ENCODE measurements around the gene NUDT4.

DNA sequence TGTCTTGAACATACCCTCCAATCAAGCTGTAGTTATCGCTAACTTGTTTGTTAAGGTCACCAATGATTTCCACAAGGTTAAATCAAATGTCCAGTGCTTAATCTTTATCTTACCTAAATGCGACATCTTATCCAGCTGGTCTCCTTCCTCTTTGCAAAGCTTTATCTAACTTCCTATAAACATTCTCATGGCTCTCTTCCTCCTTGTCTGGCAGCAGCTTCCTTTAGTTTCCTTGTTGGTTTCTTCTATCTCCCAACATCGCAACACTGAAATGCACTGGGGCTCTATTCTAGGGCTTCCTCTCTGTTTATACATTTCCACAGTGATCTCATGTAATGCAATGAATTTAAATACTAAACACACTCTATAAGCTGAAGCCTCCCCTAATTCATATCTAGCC, 35.3 kb downstream of the NUDT4 start:
- TF ChIP-seq, protein P1, sequence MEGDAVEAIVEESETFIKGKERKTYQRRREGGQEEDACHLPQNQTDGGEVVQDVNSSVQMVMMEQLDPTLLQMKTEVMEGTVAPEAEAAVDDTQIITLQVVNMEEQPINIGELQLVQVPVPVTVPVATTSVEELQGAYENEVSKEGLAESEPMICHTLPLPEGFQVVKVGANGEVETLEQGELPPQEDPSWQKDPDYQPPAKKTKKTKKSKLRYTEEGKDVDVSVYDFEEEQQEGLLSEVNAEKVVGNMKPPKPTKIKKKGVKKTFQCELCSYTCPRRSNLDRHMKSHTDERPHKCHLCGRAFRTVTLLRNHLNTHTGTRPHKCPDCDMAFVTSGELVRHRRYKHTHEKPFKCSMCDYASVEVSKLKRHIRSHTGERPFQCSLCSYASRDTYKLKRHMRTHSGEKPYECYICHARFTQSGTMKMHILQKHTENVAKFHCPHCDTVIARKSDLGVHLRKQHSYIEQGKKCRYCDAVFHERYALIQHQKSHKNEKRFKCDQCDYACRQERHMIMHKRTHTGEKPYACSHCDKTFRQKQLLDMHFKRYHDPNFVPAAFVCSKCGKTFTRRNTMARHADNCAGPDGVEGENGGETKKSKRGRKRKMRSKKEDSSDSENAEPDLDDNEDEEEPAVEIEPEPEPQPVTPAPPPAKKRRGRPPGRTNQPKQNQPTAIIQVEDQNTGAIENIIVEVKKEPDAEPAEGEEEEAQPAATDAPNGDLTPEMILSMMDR (IDR thresholded peaks at IDR 0.05), result no peak
- no peak for TF ChIP-seq POLR2A (IDR thresholded peaks at IDR 0.05)

Measured in esophagus squamous epithelium (tissue), 4 donors.